Measurements from ENCODE around the gene POU6F1.

The POU6F1 gene

DNA sequence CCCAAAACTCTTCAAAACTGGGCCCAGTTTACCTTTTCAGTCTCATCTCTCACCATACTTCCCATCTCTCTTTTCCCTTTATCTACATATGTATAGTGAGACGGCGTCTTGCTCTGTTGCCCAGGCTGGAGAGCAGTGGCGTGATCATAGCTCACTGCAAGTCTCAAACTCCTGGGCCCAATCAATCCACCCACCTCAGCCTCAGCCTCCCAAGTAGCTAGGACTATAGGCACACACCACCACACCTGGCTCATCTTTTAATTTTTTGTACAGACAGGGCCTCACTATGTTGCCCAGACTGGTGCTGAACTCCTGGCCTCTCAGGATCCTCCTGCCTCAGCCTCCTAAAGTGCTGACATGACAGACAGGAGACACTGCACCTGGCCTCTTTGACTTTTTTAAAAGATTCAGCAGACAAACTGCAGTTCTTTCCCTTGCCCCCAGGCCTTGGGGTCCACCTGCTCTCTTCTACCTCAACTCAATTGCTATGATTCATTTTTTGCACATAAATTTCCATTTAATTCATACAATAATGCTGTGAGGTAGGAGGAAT, 78.5 kb downstream of the POU6F1 start:
- TF ChIP-seq, protein P1, sequence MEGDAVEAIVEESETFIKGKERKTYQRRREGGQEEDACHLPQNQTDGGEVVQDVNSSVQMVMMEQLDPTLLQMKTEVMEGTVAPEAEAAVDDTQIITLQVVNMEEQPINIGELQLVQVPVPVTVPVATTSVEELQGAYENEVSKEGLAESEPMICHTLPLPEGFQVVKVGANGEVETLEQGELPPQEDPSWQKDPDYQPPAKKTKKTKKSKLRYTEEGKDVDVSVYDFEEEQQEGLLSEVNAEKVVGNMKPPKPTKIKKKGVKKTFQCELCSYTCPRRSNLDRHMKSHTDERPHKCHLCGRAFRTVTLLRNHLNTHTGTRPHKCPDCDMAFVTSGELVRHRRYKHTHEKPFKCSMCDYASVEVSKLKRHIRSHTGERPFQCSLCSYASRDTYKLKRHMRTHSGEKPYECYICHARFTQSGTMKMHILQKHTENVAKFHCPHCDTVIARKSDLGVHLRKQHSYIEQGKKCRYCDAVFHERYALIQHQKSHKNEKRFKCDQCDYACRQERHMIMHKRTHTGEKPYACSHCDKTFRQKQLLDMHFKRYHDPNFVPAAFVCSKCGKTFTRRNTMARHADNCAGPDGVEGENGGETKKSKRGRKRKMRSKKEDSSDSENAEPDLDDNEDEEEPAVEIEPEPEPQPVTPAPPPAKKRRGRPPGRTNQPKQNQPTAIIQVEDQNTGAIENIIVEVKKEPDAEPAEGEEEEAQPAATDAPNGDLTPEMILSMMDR (IDR thresholded peaks at IDR 0.05) = no peak
- TF ChIP-seq ZFX (IDR thresholded peaks at IDR 0.05; ENCODE audit: borderline replicate concordance) = no peak
- H3K27ac ChIP-seq = no peak overlapping the region

Measured in 22Rv1 (cell line).